HUDEP-2 (cell line): ENCODE measurements around the gene LONRF2.
"Not testable (repeated sequence)": the region's sequence is repeated elsewhere in the genome, so short reads cannot be mapped to it uniquely, and the experiment has no call there.

Experiments
- DNase-seq, 76 experiments: peaks; one replicate each; lab custom pipeline; 2025; ENCODE audit not compliant: unreplicated experiment in 76 of 76; lab: John Stamatoyannopoulos, UW

Gene LONRF2

DNA sequence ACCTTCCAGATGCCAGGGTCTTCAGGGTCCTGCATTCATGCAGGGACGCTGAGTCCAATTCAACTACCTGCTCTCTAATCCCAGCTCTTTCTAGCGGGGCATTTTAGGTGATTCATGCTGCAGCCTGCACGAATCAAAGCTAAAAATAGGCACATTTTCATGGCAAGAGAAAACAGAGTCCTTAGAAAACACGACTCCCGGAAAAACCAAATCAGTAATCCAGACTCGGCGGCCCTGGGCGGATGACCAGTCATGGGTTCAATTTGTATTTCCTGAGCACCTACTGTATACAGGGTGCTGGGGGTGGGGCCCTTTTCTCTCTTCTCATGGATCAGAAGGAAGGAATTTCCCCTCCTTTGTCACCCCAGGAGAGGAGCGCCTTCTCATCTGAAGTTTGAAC lies 64.4 kb downstream of the LONRF2 start:
- DNase-seq: no peak

DNA sequence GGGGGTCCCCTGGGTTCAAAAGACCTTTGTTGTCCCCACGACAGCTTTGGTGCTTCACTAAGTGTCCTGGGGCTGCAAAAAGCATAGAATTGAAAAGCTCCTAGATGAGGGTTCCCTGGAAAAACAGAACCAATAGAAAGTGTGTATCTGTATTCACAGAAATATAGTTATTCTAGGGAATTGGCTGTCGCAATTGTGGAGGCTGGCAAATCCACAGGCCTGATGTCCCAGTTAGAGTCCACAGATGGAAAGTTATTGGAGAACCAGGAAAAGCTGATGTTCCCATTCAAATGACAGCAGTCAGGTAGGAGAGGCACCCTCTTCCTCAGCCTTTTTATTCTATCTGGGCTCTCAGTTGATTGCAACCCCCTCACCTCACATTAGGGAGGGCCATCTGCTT lies 65.5 kb downstream of the LONRF2 start:
- DNase-seq: no peak

- DNase-seq: no peak
Observed at GRCh38 chr2:100256416-100256815, 65.9 kb downstream of the LONRF2 start.

DNA sequence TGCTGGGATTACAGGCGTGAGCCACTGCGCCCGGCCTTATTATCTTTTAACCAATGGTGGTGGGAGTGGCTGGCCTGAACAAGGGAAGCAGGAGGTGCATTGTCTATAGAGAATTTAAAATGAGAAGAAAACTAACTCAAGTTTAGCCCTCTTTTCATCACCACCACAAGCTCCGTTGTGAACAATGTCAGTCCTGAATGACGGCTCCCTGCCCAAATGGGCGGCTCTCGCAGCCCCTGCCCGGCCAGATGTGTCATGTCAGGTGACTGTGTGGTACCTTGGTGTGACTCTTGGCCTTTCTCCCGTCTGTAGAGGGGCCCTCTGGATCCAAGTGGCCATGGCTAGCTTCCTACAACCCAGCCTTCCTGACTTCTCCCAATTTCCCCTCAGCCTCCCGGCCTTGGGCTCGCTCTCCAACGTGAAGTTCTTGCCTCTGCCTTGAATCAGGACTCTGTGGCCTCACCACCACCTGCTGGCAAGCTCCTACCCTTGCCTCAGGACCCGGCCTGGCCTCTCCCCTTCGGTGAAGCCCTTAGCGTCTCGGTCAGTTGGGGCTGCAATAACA lies 67.6 kb downstream of the LONRF2 start:
- no peak for DNase-seq

DNA sequence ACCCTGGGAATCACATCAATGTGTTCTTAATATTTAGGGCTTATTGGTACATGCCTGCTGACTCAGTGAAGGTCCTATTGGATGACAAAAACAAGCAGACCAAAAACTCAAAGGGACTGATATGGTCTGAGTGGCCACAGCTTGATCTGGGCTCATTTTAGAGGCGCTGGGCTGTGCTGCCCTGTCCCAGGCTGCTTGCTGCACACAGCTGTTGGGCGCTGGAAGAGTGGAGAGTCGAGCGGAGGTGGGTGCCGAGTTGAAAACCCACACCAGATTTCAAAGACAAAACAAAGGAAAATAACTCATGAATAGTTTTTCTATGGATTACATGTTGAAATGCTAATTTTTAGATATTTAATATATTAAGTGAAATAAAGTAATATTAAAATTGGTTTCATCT lies 68.5 kb downstream of the LONRF2 start:
- DNase-seq: no peak

DNA sequence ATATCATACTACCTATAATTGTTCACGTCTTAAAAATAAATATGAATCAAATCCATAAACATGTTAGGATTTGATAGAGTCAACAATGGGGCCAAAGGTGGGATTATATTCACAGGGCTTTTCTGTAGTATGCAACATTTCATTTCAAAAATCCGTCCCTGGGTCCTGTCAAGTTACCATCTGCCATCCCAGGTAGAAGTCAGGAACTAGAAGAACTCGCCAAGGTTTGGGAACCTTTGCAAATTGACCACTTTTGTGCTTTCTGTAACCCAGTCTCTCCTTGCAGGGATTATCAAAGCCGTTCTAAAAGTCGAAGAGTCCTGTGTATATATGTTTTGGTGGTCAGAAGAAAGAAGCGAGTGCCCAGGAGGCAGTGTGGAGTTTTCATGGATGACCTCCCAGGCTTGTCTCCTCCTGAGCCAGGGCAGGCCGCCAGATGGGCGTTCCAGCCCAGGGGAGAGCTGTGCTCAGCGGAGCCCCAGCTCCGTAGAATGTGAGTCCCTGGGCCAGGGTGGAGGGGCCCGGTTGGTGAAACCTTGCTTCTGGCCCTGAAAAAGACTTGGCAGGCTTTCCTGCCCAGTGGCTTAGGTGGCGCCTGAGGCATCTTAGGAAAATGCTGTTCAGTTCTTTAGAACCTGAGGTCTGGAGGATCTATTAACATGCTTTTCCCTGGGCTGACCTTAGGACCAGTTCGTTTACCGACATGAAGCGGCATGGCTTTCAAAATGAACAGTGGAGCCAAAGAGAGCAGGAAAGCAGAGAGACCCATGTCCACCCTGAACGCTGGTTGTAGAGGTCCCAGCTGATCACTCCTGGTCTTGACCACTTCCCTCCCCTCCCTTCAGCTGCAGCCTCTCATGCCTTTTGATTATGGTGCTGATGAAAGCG lies 69.2 kb downstream of the LONRF2 start:
- DNase-seq: no peak

DNA sequence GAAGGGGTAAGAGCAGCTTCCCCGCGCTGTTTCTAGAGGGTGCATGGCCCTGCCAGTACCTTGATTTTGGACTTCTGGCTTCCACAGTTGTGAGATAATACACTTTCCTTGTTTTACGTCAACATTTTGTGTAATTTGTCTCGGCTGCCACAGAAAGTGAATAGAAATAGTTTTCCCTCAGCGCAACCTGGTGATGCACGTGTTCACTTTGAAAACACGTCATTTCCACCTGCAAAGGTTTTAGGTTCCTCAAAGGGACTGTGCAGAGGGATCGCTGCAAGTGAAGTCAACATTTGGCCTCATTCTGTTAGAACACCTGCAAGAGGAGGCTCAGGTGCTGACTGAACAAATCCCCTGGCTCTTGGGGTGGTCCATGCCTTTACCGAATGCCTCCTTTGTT lies 71.7 kb downstream of the LONRF2 start:
- no peak for DNase-seq

DNA sequence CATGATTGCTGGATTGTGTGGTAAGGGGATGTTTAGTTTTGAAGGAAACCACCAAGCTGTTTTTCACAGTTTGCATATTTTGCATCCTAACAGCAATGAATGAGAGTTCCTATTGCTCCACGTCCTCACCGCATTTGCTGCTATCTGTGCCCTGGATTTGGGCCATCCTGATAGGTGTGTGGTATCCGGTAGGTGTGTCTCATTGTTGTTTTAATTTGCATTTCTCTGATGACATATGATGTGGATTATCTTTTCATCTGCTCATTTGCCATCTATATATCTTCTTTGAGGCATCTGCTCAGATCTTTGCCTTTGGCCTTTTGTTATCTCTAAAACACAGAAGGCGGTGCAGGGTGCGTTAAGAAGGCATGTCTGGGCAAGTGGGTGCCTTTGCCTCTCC lies 73.3 kb downstream of the LONRF2 start:
- DNase-seq: peak in 12 of 76 experiments; percentile 1 to 36 (median 10)

GRCh38 chr2:100248556-100248955 lies 73.7 kb downstream of the LONRF2 start:
- not testable (repeated sequence) for DNase-seq

- DNase-seq: no peak
Observed at GRCh38 chr2:100248044-100248330, 74.3 kb downstream of the LONRF2 start.

DNA sequence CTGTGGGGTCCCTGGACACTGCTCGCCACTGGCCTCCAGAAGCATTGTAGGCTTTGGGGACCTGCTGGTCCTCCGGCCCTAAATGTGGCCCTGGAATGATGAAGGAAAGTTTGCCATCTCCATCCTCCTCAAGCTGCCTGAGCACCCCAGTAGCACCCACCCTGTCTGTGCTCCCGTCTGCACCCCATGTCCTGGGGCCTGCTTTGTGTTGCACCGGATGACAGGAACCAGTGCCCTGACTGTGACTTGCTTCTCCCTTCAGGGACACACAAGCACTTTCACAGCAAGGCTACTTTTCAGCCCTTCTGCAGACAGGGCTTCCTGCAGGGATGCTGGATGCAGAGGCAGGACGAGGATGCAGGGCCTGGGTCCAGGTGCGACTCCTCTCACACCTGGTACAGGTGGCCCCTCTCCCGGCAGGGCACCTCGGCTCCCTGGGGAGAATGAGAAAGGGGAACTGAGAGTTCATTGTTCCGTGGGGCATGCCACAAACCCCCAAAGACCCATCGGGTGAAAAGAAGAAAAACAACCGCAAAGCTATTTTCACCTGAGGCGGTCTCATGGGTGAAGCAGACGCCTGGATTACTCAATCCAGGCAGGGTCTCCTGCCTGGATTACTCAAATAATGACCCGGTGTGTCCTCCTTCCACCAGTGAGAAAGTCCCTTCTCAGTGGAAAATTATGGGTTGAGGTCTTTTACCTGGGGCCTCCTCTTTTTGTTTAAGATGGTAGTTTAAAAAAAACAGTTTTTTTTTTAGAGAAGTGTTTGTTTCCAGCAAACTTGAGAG lies 74.9 kb downstream of the LONRF2 start:
- no peak for DNase-seq

DNA sequence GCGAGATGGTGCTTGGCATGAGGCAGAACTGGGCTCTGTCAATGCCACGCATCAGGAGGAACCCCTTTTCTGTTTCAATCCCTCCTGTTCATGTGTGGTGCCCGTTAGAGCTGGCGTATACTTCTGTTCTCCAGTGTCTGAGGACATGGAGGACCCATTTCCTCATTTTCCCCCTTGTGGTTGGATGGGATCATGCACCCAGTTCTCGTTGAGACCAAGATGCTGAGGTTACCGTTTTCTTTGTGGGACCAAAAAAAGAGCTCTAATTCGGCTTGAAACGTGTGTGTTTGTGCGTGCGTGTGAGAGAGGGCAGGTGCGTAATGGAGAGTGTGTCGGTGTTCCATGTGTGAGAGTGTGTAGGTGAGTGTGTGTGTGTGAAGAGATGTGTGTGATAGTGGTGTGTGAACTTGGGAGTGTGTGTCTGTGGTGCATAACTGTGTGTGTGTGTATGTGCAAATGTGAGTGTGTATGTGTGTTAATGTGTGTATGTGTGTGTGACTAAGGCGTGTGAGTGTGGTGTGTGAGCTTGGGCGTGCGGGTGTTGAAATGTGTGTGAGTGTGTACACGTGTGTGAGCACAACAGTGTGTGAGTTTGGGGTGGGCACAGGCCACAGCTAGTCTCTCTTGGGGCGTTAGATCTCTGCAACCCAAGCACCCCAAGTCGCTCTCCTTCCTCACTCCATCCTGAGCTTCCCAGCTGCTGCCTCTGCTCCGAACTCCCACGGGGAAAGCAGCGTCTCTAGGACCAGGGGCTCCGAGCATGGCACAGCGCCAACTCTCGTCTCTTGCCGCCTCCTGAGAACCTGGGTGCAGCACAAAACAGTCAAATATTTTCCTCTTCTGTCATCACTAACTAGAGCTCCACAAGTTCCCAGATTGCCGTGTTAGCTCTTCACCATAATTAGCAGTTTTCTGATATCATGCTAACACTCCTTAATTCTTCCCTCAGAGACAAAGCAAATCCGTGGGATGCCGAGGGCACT lies 75.8 kb downstream of the LONRF2 start:
- DNase-seq: peak in 20 of 76 experiments; percentile 1 to 29 (median 12)

DNA sequence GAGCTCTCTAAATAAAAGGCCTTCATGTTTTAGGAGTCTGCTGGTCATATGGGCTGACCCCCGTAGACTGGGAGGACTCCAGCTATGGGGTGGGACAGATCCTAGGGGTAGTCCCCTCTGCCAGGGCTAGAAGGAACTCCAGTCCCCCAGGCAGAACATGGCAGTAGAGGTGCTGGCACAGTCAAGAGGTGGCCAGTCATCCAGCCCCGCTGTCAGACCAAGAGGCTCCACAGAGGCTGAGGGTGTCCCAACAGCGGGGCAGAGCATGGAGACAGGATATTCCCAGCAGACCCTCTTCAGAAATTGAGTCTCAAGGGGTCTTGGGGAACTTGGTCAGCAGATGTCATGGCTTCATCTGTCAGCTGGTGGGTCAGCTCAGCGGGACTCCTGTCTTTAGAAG lies 76.6 kb downstream of the LONRF2 start:
- DNase-seq: no peak

DNA sequence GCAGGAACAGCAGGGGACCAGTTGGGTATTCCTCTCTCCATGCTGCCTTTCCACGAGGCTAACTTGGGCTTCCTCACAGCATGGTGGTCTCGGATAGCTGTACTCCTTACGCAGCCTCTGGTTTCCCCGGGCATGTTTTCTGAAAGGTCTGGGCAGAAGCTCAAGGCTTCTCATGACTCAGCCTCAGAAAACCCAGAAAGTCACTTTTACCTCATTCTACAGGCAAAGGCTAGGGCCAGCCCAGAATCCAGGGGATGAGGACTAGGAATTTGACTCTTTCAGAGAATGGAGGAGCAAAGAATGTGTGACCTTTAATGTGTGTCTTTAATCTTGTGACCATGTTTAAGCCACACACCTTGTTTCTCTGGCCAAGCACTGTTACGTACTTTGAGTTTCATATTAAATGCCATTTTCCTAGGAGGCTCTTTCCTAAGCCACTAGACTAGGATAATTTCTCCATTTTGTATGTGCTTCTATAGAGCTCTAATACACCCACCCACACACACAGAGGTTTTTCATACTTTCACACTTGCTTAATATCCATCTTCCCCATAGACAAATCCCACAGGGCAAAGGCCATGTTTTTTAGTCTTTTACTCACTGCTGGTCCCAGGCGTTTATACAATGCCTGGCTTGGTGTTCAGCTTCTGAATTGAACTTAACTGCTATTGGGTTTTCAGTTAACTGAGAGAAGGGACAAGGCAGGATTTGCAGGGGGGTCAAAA lies 77.3 kb downstream of the LONRF2 start:
- DNase-seq: no peak

- no peak for DNase-seq
Observed at GRCh38 chr2:100243631-100244030, 78.7 kb downstream of the LONRF2 start.

DNA sequence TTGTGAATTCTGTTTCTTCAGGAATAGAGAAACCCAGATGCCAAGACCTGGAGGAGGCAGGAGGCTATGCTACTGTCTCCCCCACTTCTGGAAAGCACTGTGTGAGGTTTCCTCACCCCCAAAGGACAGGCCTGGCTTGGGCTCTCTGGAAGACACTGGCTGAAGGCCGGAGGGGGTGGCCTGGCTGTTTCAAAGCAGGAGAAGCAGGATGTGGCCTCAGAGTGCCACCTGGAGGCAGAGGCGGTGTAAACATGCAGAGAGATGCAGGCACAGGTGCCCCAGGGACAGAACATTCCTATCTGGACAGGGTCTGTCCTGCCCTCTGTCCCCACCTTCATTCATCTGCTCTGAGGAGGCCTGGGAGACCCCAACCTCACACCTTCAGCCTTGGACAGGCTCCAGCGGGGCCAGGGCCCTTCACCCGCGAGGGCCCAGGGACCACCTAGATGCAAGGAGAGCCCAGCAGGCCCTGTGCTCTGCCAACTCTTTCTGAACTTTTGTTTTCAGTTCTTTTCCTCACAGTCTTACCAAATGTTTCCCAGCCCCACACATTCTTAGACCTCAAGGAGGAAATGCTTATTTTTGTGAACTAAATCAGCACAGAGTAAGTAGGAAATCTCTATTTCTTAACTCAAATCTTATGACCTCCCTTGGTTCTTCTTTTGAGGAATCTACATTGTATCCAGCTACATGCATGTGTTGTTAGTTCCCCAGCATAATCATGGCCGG lies 79.2 kb downstream of the LONRF2 start:
- DNase-seq: peak in 39 of 76 experiments; percentile 1 to 65 (median 22)

DNA sequence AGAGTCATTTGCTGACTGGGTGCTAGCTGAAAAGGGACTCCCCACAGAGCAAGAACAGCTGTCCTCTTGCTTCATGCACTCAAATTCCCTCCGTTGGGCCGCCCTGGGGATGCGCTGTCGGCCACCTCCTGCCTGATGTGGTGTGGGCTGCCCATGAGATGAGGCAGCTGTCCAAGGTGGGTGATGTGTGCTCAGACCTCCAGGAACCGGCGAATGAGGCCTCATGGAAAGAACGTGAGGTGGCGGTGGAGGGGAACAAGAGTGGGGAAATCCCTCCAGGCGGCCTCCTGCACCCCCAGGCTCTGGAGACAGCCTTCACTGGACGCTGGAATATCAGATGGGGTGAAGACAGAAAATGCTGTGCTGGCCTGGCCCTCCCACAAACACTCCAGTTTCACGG lies 79.8 kb downstream of the LONRF2 start:
- DNase-seq: peak in 1 of 76 experiments; percentile 4

DNA sequence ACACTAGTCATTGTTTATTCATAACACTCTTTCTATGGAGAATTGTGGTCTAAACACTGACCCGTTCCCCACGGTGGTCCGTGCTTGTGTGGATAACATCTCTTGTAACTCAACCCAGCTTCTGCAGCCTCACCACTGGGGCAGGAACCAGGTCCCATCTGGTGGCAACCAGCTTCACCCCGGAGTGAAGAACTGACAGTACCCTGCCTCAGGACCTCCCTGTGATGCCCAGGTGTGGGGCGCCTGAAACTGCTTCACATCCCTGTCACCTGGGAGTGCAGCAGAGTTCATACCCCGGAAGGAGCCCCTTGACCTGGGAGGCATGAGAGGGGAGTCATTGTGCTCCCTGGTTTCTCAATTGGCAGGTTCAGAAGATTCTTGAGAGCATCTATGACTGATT lies 81.1 kb downstream of the LONRF2 start:
- DNase-seq: no peak

- no peak for DNase-seq
Observed at GRCh38 chr2:100240386-100240785, 81.9 kb downstream of the LONRF2 start.
